Measurements from ENCODE around the gene FAM98A. TPM values are rescaled to one million over a fixed set of nuclear protein-coding genes. Genes with fewer than 3 reads are reported as not detected.

Gene FAM98A
- total and polyA plus RNA-seq, 9 of the 15 experiments (the other 6 are each of a cell fraction or from before 2014, with no cell fraction given), result 16.5 to 238 (median 44.6) TPM

- TF ChIP-seq, protein P1, sequence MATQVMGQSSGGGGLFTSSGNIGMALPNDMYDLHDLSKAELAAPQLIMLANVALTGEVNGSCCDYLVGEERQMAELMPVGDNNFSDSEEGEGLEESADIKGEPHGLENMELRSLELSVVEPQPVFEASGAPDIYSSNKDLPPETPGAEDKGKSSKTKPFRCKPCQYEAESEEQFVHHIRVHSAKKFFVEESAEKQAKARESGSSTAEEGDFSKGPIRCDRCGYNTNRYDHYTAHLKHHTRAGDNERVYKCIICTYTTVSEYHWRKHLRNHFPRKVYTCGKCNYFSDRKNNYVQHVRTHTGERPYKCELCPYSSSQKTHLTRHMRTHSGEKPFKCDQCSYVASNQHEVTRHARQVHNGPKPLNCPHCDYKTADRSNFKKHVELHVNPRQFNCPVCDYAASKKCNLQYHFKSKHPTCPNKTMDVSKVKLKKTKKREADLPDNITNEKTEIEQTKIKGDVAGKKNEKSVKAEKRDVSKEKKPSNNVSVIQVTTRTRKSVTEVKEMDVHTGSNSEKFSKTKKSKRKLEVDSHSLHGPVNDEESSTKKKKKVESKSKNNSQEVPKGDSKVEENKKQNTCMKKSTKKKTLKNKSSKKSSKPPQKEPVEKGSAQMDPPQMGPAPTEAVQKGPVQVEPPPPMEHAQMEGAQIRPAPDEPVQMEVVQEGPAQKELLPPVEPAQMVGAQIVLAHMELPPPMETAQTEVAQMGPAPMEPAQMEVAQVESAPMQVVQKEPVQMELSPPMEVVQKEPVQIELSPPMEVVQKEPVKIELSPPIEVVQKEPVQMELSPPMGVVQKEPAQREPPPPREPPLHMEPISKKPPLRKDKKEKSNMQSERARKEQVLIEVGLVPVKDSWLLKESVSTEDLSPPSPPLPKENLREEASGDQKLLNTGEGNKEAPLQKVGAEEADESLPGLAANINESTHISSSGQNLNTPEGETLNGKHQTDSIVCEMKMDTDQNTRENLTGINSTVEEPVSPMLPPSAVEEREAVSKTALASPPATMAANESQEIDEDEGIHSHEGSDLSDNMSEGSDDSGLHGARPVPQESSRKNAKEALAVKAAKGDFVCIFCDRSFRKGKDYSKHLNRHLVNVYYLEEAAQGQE (IDR thresholded peaks at IDR 0.05; ENCODE audit: borderline replicate concordance), result peak; percentile 67; the same call in 1 of the 2 replicates
- TF ChIP-seq, protein P1 (CRISPR knock-in tag; IDR thresholded peaks at IDR 0.05; ENCODE audit: low read depth), result no peak
- TF ChIP-seq FOXA3 (CRISPR knock-in tag; conservative IDR thresholded peaks at IDR 0.05 in 1 of 2, IDR thresholded peaks at IDR 0.05 in 1 of 2), result no peak
- no peak for TF ChIP-seq PHTF2 (CRISPR knock-in tag; IDR thresholded peaks at IDR 0.05)
- TF ChIP-seq RAD21 (CRISPR knock-in tag; conservative IDR thresholded peaks at IDR 0.05 in 1 of 2, IDR thresholded peaks at IDR 0.05 in 1 of 2), result peak; percentile 92 to 96
Measured at GRCh38 chr2:33583194-33583938, 15.7 kb downstream of the FAM98A start (continued).
